PC-9 (cell line): ENCODE measurements around the gene CRTAC1. TPM values are rescaled to one million over a fixed set of nuclear protein-coding genes. Genes with fewer than 3 reads are reported as not detected.

ENCODE experiments used
- BruUV-seq: library from RNA; stranded (reverse); fragments of 400-500 nt; replicated peaks from 2 replicates; lab custom pipeline; 2021; lab: Mats Ljungman, UMichigan
- CTCF ChIA-PET: fragments of 300-600 bp; sonication (Branson Sonifier 250); formaldehyde crosslinking; loops from one replicate; lab custom pipeline; 2022; ENCODE audit warnings: antibody characterized with exemption; lab: Charles Lee
- POLR2A ChIA-PET: fragments of 300-600 bp; sonication (Branson Sonifier 250); formaldehyde crosslinking; loops from one replicate; lab custom pipeline; 2022; ENCODE audit warnings: antibody characterized with exemption; ENCODE audit not compliant: unreplicated experiment; lab: Charles Lee
- DNase-seq, 2 experiments: peaks; one replicate each; pipeline versions ENCODE4 v3.0.0 to v3.0.0-alpha.2; 2015 to 2022; ENCODE audit warnings: mixed read lengths in 1 of 2
- H2AFZ ChIP-seq: fragments of 200-600 bp; sonication (generic); 2 replicates; pipeline ENCODE4 v1.8.1; 2017; ENCODE audit warnings: antibody characterized with exemption
- H3F3A ChIP-seq: fragments of 200-600 bp; sonication (generic); 2 replicates; pipeline ENCODE4 v1.8.1; 2017; ENCODE audit warnings: antibody characterized with exemption, mild to moderate bottlenecking, low read depth; ENCODE audit not compliant: insufficient read depth
- H3K27ac ChIP-seq: fragments of 200-600 bp; sonication (generic); 2 replicates; pipeline ENCODE4 v1.6.1; 2016; ENCODE audit warnings: mixed run types
- H3K27me3 ChIP-seq: fragments of 200-600 bp; sonication (generic); 2 replicates; pipeline ENCODE4 v1.6.1; 2016; ENCODE audit warnings: low read depth, mixed run types; ENCODE audit not compliant: insufficient read depth
- H3K36me3 ChIP-seq: fragments of 200-600 bp; sonication (generic); 2 replicates; pipeline ENCODE4 v1.6.1; 2016; ENCODE audit warnings: low read depth, mixed run types
- H3K4me1 ChIP-seq: fragments of 200-600 bp; sonication (generic); replicated peaks from 2 replicates; pipeline ENCODE4 v1.6.1; 2016; ENCODE audit warnings: mixed run types; ENCODE audit not compliant: insufficient read depth
- H3K4me2 ChIP-seq: fragments of 200-600 bp; sonication (generic); 2 replicates; pipeline ENCODE4 v1.6.1; 2017; ENCODE audit warnings: mixed run types
- H3K4me3 ChIP-seq: fragments of 200-600 bp; sonication (generic); 2 replicates; pipeline ENCODE4 v1.6.1; 2016; ENCODE audit warnings: mixed run types
- H3K79me2 ChIP-seq: fragments of 200-600 bp; sonication (generic); 2 replicates; pipeline ENCODE4 v1.6.1; 2017; ENCODE audit warnings: low read depth, mixed run types
- H3K9me2 ChIP-seq: fragments of 200-600 bp; sonication (generic); 2 replicates; pipeline ENCODE4 v1.8.1; 2017; ENCODE audit warnings: mild to moderate bottlenecking; ENCODE audit not compliant: insufficient read depth
- H3K9me3 ChIP-seq: fragments of 200-600 bp; sonication (generic); 2 replicates; pipeline ENCODE4 v1.8.1; 2016; ENCODE audit warnings: low read depth; ENCODE audit not compliant: insufficient read depth
- H4K20me1 ChIP-seq: fragments of 200-600 bp; sonication (generic); 2 replicates; pipeline ENCODE4 v1.8.1; 2017; ENCODE audit not compliant: insufficient read depth
- EZH2 ChIP-seq: fragments of 200-600 bp; sonication (generic); IDR thresholded peaks from 2 replicates; pipeline ENCODE4 v1.8.0; 2017; ENCODE audit warnings: antibody characterized with exemption, low read depth
- intact Hi-C: fragments of 100-400 bp; cut with micrococcal nuclease; formaldehyde crosslinking; loops from one replicate; pipeline ENCODE4 v1.10.0; 2022; ENCODE audit not compliant: unreplicated experiment
- total RNA-seq: library from RNA; stranded (reverse); gene quantifications from 2 replicates; pipeline ENCODE4 v1.2.3, GENCODE V29; 2021
- TF ChIP-seq, protein P1 (sequence below): fragments of 200-600 bp; sonication (generic); conservative IDR thresholded peaks from 2 replicates; pipeline ENCODE4 v1.6.1; 2017; ENCODE audit warnings: mixed run types, antibody characterized with exemption, mild to moderate bottlenecking, moderate library complexity

Gene CRTAC1
- total RNA-seq, 1 experiment from 2014 or later, result not detected

DNA sequence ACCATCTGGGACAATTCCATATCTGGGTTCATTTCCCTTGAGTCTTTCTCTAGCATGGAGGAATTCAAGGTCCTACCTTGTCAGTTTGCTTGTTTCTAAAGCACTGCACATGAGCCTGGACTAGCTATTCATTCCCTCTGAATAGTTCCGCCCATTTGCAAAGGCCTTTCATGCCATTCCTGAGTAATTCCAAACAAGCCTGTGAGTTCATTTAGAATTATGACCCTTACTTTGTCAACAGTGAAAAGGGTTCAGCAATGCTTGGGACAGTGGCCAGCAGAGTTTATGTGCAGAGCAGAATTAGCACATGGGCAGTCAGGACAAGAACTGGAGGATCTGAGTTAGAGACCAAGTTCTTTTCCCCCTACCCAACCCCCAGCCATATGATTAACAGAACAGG is 27.9 kb upstream of the CRTAC1 start:
- Histone ChIP-seq H3K4me3 (no peak overlapping the region), H3K27me3 (peaks cover 19% of the 10 kb centered on the region), H4K20me1 (no peaks in the 10 kb centered on the region), H3K27ac (no peak overlapping the region), H3K79me2 (no peaks in the 10 kb centered on the region), H3K4me2 (no peak overlapping the region), H3K4me1 (no peaks in the 10 kb centered on the region), H3K9me2 (no peaks in the 10 kb centered on the region), H2AFZ (no peak overlapping the region), H3K36me3 (no peaks in the 10 kb centered on the region), H3K9me3 (no peaks in the 10 kb centered on the region), H3F3A (no peaks in the 10 kb centered on the region)
- intact Hi-C loops, result no loop called here
- TF ChIP-seq, protein P1, sequence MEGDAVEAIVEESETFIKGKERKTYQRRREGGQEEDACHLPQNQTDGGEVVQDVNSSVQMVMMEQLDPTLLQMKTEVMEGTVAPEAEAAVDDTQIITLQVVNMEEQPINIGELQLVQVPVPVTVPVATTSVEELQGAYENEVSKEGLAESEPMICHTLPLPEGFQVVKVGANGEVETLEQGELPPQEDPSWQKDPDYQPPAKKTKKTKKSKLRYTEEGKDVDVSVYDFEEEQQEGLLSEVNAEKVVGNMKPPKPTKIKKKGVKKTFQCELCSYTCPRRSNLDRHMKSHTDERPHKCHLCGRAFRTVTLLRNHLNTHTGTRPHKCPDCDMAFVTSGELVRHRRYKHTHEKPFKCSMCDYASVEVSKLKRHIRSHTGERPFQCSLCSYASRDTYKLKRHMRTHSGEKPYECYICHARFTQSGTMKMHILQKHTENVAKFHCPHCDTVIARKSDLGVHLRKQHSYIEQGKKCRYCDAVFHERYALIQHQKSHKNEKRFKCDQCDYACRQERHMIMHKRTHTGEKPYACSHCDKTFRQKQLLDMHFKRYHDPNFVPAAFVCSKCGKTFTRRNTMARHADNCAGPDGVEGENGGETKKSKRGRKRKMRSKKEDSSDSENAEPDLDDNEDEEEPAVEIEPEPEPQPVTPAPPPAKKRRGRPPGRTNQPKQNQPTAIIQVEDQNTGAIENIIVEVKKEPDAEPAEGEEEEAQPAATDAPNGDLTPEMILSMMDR, result no peak
- no peak for TF ChIP-seq EZH2
- no peak for DNase-seq
- POLR2A ChIA-PET, result no interaction called here
- CTCF ChIA-PET, result no interaction called here
- BruUV-seq, result no TSS peak

- POLR2A ChIA-PET, result no interaction called here
- intact Hi-C loops, result no loop called here
- Histone ChIP-seq H3K9me2 (no peaks in the 10 kb centered on the region), H3K36me3 (no peaks in the 10 kb centered on the region), H3K4me1 (no peaks in the 10 kb centered on the region), H4K20me1 (no peaks in the 10 kb centered on the region), H3K9me3 (no peaks in the 10 kb centered on the region), H3K27ac (no peak overlapping the region), H3K79me2 (no peaks in the 10 kb centered on the region), H3K4me2 (no peak overlapping the region), H3F3A (no peaks in the 10 kb centered on the region), H3K27me3 (peaks cover 17% of the 10 kb centered on the region; the same call in 1 of the 2 replicates), H2AFZ (no peak overlapping the region), H3K4me3 (no peak overlapping the region)
- TF ChIP-seq, protein P1, result no peak
- TF ChIP-seq EZH2, result no peak
- no TSS peak for BruUV-seq
- CTCF ChIA-PET, result no interaction called here
- no peak for DNase-seq
Measured at GRCh38 chr10:98055841-98056516, 25.6 kb upstream of the CRTAC1 start.

DNA sequence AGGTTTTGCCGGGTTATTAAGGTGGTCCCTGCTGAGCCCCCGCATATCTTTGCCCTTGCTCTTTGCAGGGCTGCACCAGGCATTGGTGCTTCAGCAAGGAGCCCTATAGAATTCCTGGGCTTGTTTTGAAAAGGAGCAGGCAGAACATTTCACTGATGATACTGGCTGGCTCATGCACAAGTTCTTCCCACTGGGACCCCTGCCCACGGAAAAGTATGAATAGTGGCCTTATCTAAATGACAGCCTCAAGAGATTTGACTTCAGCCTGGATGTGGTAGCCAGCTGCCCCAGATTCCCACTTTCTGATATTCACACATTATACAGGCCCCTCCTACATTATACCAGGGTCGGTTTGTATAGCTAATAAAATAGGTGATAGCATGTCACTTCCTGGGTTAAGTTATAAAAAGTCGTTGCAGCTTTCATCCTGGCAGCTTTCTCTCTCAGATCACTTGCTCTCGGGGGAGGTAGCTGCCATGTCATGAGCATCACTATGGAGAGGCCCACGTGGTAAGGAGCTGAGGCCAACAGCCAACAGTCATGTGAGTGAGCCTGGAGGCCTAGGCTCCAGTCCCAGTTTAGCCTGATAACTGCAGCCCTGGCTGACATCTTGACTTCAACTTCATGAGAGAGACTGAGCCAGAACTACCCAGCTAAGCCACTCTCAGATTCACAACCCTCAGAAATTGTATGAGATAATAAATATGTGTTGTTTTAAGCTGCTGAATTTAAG is 16.8 kb upstream of the CRTAC1 start:
- no peaks in the 10 kb centered on the region for H4K20me1 ChIP-seq
- no peak overlapping the region for H2AFZ ChIP-seq
- no peaks in the 10 kb centered on the region for H3K36me3 ChIP-seq
- TF ChIP-seq EZH2, result no peak
- TF ChIP-seq, protein P1, result no peak
- POLR2A ChIA-PET, result no interaction called here
- no peaks in the 10 kb centered on the region for H3F3A ChIP-seq
- H3K4me3 ChIP-seq, result no peak overlapping the region
- no peaks in the 10 kb centered on the region for H3K4me1 ChIP-seq
- no peak overlapping the region for H3K27ac ChIP-seq
- no peak for DNase-seq
- no TSS peak for BruUV-seq
- H3K9me2 ChIP-seq, result no peaks in the 10 kb centered on the region
- peaks cover 39% of the 10 kb centered on the region; the same call in 1 of the 2 replicates for H3K27me3 ChIP-seq
- CTCF ChIA-PET, result no interaction called here
- H3K9me3 ChIP-seq, result no peaks in the 10 kb centered on the region
- no peaks in the 10 kb centered on the region for H3K79me2 ChIP-seq
- intact Hi-C loops, result loop anchor here (5.0 to 10.0 kb wide), 2 partner anchors 252 to 345 kb away; no protein-coding TSS in a partner anchor
- H3K4me2 ChIP-seq, result no peak overlapping the region
